ENCODE results near the gene FGFR2.

FGFR2 gene

DNA sequence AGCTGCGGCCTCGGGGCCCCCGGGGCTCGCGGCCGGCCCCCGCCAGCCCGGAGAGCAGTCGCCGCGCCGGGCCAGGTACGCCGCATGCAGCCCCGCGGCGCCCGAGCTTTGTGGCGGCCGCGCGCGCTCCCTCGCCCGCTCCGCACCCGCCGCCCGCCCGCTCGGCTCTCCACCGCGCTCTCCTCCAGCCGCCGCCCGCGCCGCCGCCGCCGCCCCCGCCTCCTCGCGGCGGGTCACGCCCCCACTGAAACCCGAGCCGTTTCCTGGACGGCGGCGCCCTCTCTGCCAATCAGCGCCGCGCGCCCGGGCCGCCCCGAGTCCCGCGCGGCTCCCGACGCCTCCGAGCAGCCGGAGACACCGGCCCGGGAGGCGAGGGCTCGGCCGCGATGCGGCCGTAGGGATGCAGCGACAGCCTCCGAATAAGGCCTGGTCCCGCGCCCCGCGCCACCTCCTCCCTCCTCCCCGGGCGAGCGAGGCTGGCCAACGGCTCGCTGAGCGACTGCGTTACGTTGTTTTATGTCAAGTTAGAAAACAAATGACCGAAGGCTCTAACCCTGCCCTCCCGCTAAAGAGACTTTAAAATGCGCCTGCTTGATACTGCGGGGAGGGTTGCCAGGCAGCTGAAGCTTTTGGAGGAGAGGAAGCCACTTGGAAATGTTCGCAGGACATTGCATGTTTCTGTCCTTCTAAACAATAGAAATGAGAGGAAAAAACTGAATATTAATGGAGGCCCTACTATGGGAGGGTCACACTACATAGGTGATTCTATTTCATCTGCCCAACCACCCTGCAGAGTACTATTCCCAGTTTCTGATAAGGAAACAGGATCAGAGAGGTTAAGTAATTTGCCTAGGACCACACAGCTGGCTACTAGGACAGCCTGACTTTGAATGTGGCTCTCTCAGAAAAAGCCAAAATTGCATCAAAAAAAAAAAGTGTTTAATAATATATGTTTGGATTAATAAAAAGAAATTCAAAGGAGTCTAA is at the start of gene FGFR2:
FGFR2 (minus strand) TSS at position 182 of the 987 bp plus-strand sequence. CDS start 4,627 bp downstream, outside the sequence.
- DNase-seq = no peak

GRCh38 chr10:121647401-121647800 is 49.2 kb upstream of the FGFR2 start:
- no peak for DNase-seq

- DNase-seq = no peak
Measured at GRCh38 chr10:121645696-121646095, 47.5 kb upstream of the FGFR2 start.

- no peak for DNase-seq
Measured at GRCh38 chr10:121644501-121644900, 46.3 kb upstream of the FGFR2 start.

GRCh38 chr10:121640266-121640665 is 42.0 kb upstream of the FGFR2 start:
- no peak for DNase-seq

- no peak for DNase-seq
Measured at GRCh38 chr10:121639416-121639815, 41.2 kb upstream of the FGFR2 start.

DNA sequence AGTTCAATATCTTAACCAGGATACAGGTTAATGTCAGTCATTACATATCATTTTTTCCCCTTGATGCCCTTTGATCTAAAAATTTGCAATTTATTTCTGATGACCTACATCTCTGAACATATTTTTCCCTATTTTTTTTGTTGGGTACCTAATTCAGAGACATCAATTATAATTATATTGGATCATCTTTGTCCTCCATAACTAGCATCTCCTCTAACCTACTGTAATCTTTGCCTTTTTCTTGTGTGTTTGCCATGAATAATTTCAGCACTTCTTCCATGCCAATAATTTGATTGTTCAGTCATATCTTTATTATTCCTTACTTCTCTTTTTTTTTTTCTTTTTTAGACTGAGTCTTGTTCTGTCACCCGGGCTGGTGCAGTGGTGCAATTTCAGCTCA is 39.2 kb upstream of the FGFR2 start:
- no peak for DNase-seq

GRCh38 chr10:121633056-121633455 is 34.8 kb upstream of the FGFR2 start:
- no peak for DNase-seq

DNA sequence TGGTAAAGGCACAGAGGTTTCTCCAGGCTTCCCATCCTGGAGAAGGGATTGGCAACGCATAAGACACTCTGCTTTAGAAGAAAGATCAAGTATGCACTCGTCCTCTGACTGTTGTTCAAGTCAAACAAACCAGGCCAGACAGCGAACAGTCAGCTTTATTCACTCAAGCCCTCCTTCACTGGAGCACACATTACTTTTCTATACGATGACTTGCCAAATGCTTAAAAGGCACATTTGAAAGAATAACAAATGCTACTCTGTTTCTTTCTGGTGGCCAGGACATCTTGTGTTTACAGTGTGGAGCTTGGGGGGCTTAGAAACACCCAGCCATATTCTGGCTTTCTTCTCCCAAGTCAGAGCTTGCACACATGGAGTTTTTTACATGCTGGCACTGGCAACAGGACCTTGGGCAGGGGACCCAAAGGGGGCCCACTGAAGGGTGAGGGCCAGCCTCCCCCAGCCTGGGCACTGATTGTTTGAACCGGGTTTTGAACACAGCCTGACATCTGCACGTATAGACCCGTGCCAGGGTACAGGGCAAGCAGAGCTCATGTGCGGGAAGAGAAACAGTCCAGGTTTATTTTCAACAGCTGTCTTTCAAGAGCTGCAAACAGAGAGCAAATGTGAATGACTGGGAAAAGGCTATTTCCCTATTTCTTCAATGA is 33.3 kb upstream of the FGFR2 start:
- no peak for DNase-seq

DNA sequence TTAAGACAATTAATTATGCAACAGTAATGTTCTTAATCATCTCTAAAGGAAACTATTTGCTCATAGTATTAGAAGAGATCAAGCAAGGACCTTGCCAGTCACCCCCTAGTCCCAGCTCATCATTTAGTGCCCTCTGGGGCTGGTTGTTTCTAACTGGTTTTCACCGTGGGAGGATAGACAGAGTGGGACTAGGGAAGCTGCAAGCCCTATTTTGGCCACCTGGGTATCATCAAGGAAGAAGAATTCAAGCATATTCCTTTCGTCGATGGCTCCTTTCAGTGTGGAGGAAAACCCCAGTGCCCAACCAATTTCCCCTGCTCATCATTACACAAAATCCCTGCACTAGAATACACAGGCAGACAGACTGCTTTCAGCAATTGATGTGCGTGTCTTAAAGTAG is 30.6 kb upstream of the FGFR2 start:
- no peak for DNase-seq

- DNase-seq = no peak
Measured at GRCh38 chr10:121627876-121628581, 29.8 kb upstream of the FGFR2 start.

GRCh38 chr10:121624836-121625486 is 26.7 kb upstream of the FGFR2 start:
- DNase-seq = no peak

DNA sequence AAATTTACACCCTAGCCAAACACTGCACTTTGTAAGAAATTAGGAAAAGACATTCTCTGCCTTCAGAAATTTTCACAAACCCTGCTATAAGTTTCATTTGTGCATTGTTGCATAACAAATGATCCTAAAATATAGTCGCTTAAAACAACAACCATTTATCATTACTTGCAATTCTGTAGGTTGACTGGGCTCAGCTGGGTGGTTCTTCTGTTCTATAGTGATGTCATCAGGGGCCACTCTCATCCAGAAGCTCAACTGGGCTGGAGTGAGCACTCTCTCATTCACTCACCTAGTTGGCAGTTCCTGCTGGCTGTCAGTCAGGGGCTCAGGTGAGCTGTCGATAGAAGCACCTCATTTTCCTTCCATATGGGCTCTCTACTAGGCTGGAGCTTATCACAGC is 20.7 kb upstream of the FGFR2 start:
- DNase-seq = no peak

- no peak for DNase-seq
Measured at GRCh38 chr10:121617176-121617575, 18.9 kb upstream of the FGFR2 start.

- no peak for DNase-seq
Measured at GRCh38 chr10:121616291-121616690, 18.0 kb upstream of the FGFR2 start.

DNA sequence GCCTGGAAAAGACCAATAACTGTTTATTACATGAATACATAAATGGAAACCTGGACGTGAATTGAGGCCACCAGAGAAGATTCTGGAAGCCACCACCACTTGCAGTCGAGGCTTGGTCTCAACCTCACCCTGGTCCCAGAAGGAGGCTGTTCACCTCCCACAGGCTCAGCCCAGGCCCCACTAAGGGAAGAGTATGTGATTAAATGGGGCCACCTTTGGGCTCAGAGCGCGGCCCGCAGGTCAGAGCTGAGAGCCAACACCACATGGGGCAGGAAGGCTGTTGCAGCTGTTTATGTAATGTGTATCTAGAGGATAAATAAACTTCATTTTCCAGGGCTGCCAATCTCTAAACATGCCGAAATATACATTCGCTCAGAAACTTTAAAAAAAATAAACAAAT is 17.6 kb upstream of the FGFR2 start:
- DNase-seq = no peak

- no peak for DNase-seq
Measured at GRCh38 chr10:121615435-121615793, 17.2 kb upstream of the FGFR2 start.

GRCh38 chr10:121614613-121615434 is 16.6 kb upstream of the FGFR2 start:
- no peak for DNase-seq

GRCh38 chr10:121613456-121613855 is 15.2 kb upstream of the FGFR2 start:
- DNase-seq = no peak

DNA sequence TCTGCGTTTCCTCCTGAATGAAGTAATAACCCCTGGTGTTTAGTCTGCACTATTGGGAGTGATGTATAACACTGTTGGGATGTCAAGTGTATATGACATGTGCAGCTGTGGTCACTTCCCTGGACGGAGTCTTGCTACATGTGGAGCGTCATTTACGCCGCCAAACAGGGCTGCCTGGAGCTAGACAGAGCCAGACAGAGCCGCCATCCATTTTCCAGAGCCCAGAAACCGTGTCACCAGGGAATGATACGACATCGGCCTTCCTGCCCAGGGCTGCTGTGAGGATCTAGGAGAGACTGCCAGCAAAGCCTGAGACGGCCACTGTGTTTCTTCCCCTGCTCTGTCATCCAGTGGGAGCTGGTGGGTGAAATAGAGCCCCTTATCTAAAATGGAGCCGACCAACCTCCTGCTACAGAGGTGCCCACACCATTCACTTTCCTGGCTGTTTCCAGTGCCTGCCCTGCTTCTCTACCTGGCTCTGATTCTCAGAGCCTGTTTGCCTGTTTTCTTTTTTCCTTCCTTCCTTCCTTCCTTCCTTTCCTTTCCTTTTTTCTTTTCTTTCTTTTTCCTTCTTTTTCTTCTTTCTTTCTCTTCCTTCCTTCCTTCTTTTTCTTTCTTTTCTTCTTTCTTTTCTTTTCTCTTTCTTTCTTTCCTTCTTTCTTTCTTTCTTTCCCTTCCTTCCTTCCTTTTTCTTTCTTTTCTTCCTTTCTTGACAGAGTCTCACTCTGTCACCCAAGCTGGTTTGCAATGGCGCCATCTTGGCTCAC is 13.3 kb upstream of the FGFR2 start:
- no peak for DNase-seq

DNA sequence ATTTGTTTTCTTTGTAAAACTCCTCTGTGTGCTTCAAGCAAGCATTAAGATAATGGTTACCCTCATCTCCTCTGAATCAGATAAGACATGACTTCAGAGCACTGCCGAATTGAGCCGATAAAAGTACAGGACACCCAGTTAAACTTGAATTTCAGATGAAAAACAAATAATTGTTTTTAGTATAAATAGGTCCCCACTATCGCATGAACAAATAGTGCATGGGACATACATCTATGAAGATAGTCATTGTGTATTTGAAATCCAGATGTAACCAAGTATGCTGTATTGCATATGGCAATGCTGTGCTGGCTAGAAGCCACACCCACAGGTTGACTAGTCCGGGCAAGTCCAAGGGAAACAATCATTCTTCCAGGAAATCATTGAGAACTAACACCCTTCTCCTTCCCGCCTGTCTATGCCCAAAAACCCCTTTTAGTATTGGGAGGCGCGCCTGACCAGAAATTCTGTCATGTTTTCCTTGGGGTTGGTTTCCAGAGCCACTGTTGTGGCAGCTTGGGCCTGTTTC is 12.6 kb upstream of the FGFR2 start:
- DNase-seq = no peak
